ENCODE data around the gene STAT5B. TPM values are rescaled to one million over a fixed set of nuclear protein-coding genes. Genes with fewer than 3 reads are reported as not detected.

STAT5B gene
- total and polyA plus RNA-seq, 2 of the 13 experiments (the other 11 are each of a cell fraction or from before 2014, with no cell fraction given) = 21.0 to 42.8 TPM

DNA sequence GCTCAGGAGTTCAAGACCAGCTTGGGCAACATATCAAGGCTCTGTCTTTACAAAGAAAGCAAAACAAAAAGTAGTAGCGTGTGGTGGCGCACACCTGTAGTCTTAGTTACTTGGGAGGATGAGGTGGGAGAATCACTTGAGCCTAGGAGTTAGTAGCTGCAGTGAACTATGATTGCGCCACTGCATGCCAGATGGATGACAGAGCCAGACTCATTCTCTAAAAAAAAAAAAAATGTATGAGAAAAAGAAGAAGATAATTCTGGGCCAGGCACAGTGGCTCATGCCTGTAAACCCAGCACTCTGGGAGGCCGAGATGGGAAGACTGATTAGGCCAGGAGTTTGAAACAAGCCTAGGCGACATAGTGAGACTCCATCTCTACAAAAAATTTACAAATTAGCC, 28.5 kb downstream of the STAT5B start (continued):
- TF ChIP-seq NFYB (CRISPR knock-in tag; IDR thresholded peaks at IDR 0.05) (no peak), NFIC (IDR thresholded peaks at IDR 0.05; ENCODE audit: low read length) (no peak), KLF6 (CRISPR knock-in tag; IDR thresholded peaks at IDR 0.05) (no peak), ZNF543 (CRISPR knock-in tag; IDR thresholded peaks at IDR 0.05) (no peak), ZNF75D (CRISPR knock-in tag; IDR thresholded peaks at IDR 0.05; ENCODE audit: borderline replicate concordance) (no peak), TOE1 (CRISPR knock-in tag; IDR thresholded peaks at IDR 0.05) (no peak), ZNF614 (CRISPR knock-in tag; IDR thresholded peaks at IDR 0.05; ENCODE audit: borderline replicate concordance) (peak; percentile 65; the same call in 1 of the 2 replicates), STAG1 (CRISPR knock-in tag; IDR thresholded peaks at IDR 0.05) (no peak), SMARCC2 (IDR thresholded peaks at IDR 0.05) (no peak), SETDB1 (CRISPR knock-in tag; IDR thresholded peaks at IDR 0.05; ENCODE audit: borderline replicate concordance) (no peak), ZNF713 (CRISPR knock-in tag; IDR thresholded peaks at IDR 0.05) (no peak), PRMT3 (CRISPR knock-in tag; IDR thresholded peaks at IDR 0.05; ENCODE audit: borderline replicate concordance, low read depth) (no peak), ZNF225 (CRISPR knock-in tag; IDR thresholded peaks at IDR 0.05) (no peak), ZNF205 (CRISPR knock-in tag; IDR thresholded peaks at IDR 0.05) (peak; percentile 98), SRSF1 (optimal IDR thresholded peaks at IDR 0.05; ENCODE audit: low read depth, low read length) (no peak), ETV6 (CRISPR knock-in tag; conservative IDR thresholded peaks at IDR 0.05) (no peak), ZNF3 (CRISPR knock-in tag; IDR thresholded peaks at IDR 0.05) (peak; percentile 79; the same call in 1 of the 2 replicates), FOSL2 (CRISPR knock-in tag; IDR thresholded peaks at IDR 0.05) (peak; percentile 91), ZNF460 (CRISPR knock-in tag; IDR thresholded peaks at IDR 0.05; ENCODE audit: borderline replicate concordance) (peak; percentile 99)
- TF ChIP-seq, protein P1, sequence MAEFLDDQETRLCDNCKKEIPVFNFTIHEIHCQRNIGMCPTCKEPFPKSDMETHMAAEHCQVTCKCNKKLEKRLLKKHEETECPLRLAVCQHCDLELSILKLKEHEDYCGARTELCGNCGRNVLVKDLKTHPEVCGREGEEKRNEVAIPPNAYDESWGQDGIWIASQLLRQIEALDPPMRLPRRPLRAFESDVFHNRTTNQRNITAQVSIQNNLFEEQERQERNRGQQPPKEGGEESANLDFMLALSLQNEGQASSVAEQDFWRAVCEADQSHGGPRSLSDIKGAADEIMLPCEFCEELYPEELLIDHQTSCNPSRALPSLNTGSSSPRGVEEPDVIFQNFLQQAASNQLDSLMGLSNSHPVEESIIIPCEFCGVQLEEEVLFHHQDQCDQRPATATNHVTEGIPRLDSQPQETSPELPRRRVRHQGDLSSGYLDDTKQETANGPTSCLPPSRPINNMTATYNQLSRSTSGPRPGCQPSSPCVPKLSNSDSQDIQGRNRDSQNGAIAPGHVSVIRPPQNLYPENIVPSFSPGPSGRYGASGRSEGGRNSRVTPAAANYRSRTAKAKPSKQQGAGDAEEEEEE (CRISPR knock-in tag; IDR thresholded peaks at IDR 0.05; ENCODE audit: borderline replicate concordance) = no peak
- TF ChIP-seq, protein P2, sequence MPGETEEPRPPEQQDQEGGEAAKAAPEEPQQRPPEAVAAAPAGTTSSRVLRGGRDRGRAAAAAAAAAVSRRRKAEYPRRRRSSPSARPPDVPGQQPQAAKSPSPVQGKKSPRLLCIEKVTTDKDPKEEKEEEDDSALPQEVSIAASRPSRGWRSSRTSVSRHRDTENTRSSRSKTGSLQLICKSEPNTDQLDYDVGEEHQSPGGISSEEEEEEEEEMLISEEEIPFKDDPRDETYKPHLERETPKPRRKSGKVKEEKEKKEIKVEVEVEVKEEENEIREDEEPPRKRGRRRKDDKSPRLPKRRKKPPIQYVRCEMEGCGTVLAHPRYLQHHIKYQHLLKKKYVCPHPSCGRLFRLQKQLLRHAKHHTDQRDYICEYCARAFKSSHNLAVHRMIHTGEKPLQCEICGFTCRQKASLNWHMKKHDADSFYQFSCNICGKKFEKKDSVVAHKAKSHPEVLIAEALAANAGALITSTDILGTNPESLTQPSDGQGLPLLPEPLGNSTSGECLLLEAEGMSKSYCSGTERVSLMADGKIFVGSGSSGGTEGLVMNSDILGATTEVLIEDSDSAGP (CRISPR knock-in tag; IDR thresholded peaks at IDR 0.05; ENCODE audit: borderline replicate concordance) = no peak
- TF ChIP-seq, protein P3, sequence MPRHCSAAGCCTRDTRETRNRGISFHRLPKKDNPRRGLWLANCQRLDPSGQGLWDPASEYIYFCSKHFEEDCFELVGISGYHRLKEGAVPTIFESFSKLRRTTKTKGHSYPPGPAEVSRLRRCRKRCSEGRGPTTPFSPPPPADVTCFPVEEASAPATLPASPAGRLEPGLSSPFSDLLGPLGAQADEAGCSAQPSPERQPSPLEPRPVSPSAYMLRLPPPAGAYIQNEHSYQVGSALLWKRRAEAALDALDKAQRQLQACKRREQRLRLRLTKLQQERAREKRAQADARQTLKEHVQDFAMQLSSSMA (CRISPR knock-in tag; IDR thresholded peaks at IDR 0.05) = no peak
- TF ChIP-seq, protein P4, sequence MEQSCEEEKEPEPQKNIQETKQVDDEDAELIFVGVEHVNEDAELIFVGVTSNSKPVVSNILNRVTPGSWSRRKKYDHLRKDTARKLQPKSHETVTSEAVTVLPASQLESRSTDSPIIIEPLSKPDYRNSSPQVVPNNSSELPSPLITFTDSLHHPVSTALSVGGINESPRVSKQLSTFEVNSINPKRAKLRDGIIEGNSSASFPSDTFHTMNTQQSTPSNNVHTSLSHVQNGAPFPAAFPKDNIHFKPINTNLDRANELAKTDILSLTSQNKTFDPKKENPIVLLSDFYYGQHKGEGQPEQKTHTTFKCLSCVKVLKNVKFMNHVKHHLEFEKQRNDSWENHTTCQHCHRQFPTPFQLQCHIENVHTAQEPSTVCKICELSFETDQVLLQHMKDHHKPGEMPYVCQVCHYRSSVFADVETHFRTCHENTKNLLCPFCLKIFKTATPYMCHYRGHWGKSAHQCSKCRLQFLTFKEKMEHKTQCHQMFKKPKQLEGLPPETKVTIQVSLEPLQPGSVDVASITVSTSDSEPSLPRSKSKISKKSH (CRISPR knock-in tag; IDR thresholded peaks at IDR 0.05; ENCODE audit: borderline replicate concordance) = no peak
- TF ChIP-seq, protein P5, sequence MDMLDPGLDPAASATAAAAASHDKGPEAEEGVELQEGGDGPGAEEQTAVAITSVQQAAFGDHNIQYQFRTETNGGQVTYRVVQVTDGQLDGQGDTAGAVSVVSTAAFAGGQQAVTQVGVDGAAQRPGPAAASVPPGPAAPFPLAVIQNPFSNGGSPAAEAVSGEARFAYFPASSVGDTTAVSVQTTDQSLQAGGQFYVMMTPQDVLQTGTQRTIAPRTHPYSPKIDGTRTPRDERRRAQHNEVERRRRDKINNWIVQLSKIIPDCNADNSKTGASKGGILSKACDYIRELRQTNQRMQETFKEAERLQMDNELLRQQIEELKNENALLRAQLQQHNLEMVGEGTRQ (IDR thresholded peaks at IDR 0.05; ENCODE audit: low read depth, low read length) = no peak
- TF ChIP-seq, protein P5 (CRISPR knock-in tag; IDR thresholded peaks at IDR 0.05; ENCODE audit: borderline replicate concordance) = no peak
